ENCODE measurements around the gene PRKACG.

PRKACG gene

GRCh38 chr9:69047371-69047770, 33.5 kb upstream of the PRKACG start:
- no peaks in the 10 kb centered on the region for H4K20me1 ChIP-seq (ENCODE audit: insufficient read depth, low read length)
- no peak overlapping the region for H3K27ac ChIP-seq (ENCODE audit: low read length)
- peaks cover 19% of the 10 kb centered on the region for H3K4me1 ChIP-seq (ENCODE audit: low read length)
- H3K4me2 ChIP-seq (ENCODE audit: low read depth, low read length): no peak overlapping the region
- no peak for DNase-seq
- no peaks in the 10 kb centered on the region for H3K9me3 ChIP-seq (replicated peaks; ENCODE audit: insufficient read depth, low read length)
- H3K9ac ChIP-seq (ENCODE audit: low read length): no peak overlapping the region
- H2AFZ ChIP-seq (ENCODE audit: low read length): no peak overlapping the region
- no peak for TF ChIP-seq CTCF (IDR thresholded peaks at IDR 0.05; ENCODE audit: low read length)
- no peak for TF ChIP-seq EZH2phosphoT487 (IDR thresholded peaks at IDR 0.05; ENCODE audit: low read length)
- no peak for TF ChIP-seq EZH2 (optimal IDR thresholded peaks at IDR 0.05; ENCODE audit: low read depth, low read length)
- H3K27me3 ChIP-seq (replicated peaks; ENCODE audit: insufficient read depth, low read length): no peaks in the 10 kb centered on the region
- H3K36me3 ChIP-seq (replicated peaks; ENCODE audit: insufficient read depth, low read length): no peaks in the 10 kb centered on the region
- H3K9me2 ChIP-seq (replicated peaks; ENCODE audit: insufficient read depth, low read length): no peaks in the 10 kb centered on the region
- peaks cover 7% of the 10 kb centered on the region for H3F3A ChIP-seq (ENCODE audit: insufficient read depth, low read length)
- no peak overlapping the region for H3K4me3 ChIP-seq (ENCODE audit: low read length)
- peaks cover 47% of the 10 kb centered on the region for H3K79me2 ChIP-seq (ENCODE audit: low read length)

- Histone ChIP-seq H4K20me1 (ENCODE audit: insufficient read depth, low read length) (no peaks in the 10 kb centered on the region), H3K9ac (ENCODE audit: low read length) (no peak overlapping the region), H3K9me2 (replicated peaks; ENCODE audit: insufficient read depth, low read length) (no peaks in the 10 kb centered on the region), H3K36me3 (replicated peaks; ENCODE audit: insufficient read depth, low read length) (no peaks in the 10 kb centered on the region), H3K4me2 (ENCODE audit: low read depth, low read length) (no peak overlapping the region), H3K9me3 (replicated peaks; ENCODE audit: insufficient read depth, low read length) (no peaks in the 10 kb centered on the region), H3K27ac (ENCODE audit: low read length) (no peak overlapping the region), H3K4me1 (ENCODE audit: low read length) (peaks cover 19% of the 10 kb centered on the region), H3K79me2 (ENCODE audit: low read length) (peaks cover 54% of the 10 kb centered on the region), H3K4me3 (ENCODE audit: low read length) (no peak overlapping the region), H3K27me3 (replicated peaks; ENCODE audit: insufficient read depth, low read length) (no peaks in the 10 kb centered on the region), H3F3A (ENCODE audit: insufficient read depth, low read length) (peaks cover 11% of the 10 kb centered on the region), H2AFZ (ENCODE audit: low read length) (no peak overlapping the region)
- TF ChIP-seq EZH2 (optimal IDR thresholded peaks at IDR 0.05; ENCODE audit: low read depth, low read length) (no peak), EZH2phosphoT487 (IDR thresholded peaks at IDR 0.05; ENCODE audit: low read length) (no peak), CTCF (IDR thresholded peaks at IDR 0.05; ENCODE audit: low read length) (no peak)
- no peak for DNase-seq
Measured at GRCh38 chr9:69046723-69047122, 32.8 kb upstream of the PRKACG start.

- Histone ChIP-seq H3K9me2 (replicated peaks; ENCODE audit: insufficient read depth, low read length) (no peaks in the 10 kb centered on the region), H3K9me3 (replicated peaks; ENCODE audit: insufficient read depth, low read length) (no peaks in the 10 kb centered on the region), H3K36me3 (replicated peaks; ENCODE audit: insufficient read depth, low read length) (no peaks in the 10 kb centered on the region), H3K4me3 (ENCODE audit: low read length) (no peak overlapping the region), H3K27me3 (replicated peaks; ENCODE audit: insufficient read depth, low read length) (no peaks in the 10 kb centered on the region), H2AFZ (ENCODE audit: low read length) (no peak overlapping the region), H3F3A (ENCODE audit: insufficient read depth, low read length) (peaks cover 11% of the 10 kb centered on the region), H3K27ac (ENCODE audit: low read length) (no peak overlapping the region), H4K20me1 (ENCODE audit: insufficient read depth, low read length) (no peaks in the 10 kb centered on the region), H3K4me2 (ENCODE audit: low read depth, low read length) (no peak overlapping the region), H3K79me2 (ENCODE audit: low read length) (peaks cover 63% of the 10 kb centered on the region), H3K9ac (ENCODE audit: low read length) (no peak overlapping the region), H3K4me1 (ENCODE audit: low read length) (peaks cover 19% of the 10 kb centered on the region)
- DNase-seq: no peak
- no peak for TF ChIP-seq CTCF (IDR thresholded peaks at IDR 0.05; ENCODE audit: low read length)
- no peak for TF ChIP-seq EZH2phosphoT487 (IDR thresholded peaks at IDR 0.05; ENCODE audit: low read length)
- TF ChIP-seq EZH2 (optimal IDR thresholded peaks at IDR 0.05; ENCODE audit: low read depth, low read length): no peak
Measured at GRCh38 chr9:69045821-69046220, 31.9 kb upstream of the PRKACG start.

Data from MM.1S (cell line).